ENCODE results near the gene EBPL. TPM values are rescaled to one million over a fixed set of nuclear protein-coding genes. Genes with fewer than 3 reads are reported as not detected.

Gene EBPL
- polyA plus RNA-seq, 1 of the 3 experiments (the other 2 are of a cell fraction), result 113 TPM

GRCh38 chr13:49716615-49717014 lies 25.3 kb upstream of the EBPL start:
- Histone ChIP-seq H3K27ac (ENCODE audit: low read depth in 2 of 2, low read length in 1 of 2) (no peak overlapping the region), H3K9ac (no peak overlapping the region), H3K4me2 (no peak overlapping the region), H3K9me2 (no peaks in the 10 kb centered on the region), H3K79me2 (ENCODE audit: insufficient read depth) (no peaks in the 10 kb centered on the region), H3K36me3 (replicated peaks in 1 of 2; ENCODE audit: control insufficient read depth in 1 of 2, insufficient read depth in 2 of 2, low read length in 1 of 2) (peaks cover 56 to 85% of the 10 kb centered on the region in 2 experiments), H2AFZ (ENCODE audit: low read depth) (no peak overlapping the region), H3F3A (replicated peaks; ENCODE audit: insufficient read depth) (peaks cover 5% of the 10 kb centered on the region), H3K27me3 (ENCODE audit: insufficient read depth) (no peaks in the 10 kb centered on the region), H3K9me3 (peaks cover 18% of the 10 kb centered on the region), H3K4me1 (ENCODE audit: control insufficient read depth in 1 of 2, insufficient read depth in 2 of 2, low read depth in 1 of 2, low read length in 1 of 2) (no peaks in the 10 kb centered on the region), H4K20me1 (ENCODE audit: insufficient read depth) (no peaks in the 10 kb centered on the region), H3K4me3 (ENCODE audit: low read depth in 2 of 2, low read length in 1 of 2) (no peak overlapping the region)
- TF ChIP-seq, protein P1, sequence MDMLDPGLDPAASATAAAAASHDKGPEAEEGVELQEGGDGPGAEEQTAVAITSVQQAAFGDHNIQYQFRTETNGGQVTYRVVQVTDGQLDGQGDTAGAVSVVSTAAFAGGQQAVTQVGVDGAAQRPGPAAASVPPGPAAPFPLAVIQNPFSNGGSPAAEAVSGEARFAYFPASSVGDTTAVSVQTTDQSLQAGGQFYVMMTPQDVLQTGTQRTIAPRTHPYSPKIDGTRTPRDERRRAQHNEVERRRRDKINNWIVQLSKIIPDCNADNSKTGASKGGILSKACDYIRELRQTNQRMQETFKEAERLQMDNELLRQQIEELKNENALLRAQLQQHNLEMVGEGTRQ (IDR thresholded peaks at IDR 0.05; ENCODE audit: borderline replicate concordance, low read depth, low read length), result no peak
- TF ChIP-seq TCF12 (IDR thresholded peaks at IDR 0.05) (no peak), SIN3A (IDR thresholded peaks at IDR 0.05; ENCODE audit: borderline replicate concordance, low read depth, low read length) (no peak), GABPA (IDR thresholded peaks at IDR 0.05; ENCODE audit: low read depth) (no peak), CTCF (IDR thresholded peaks at IDR 0.05) (no peak), RXRA (IDR thresholded peaks at IDR 0.05; ENCODE audit: borderline replicate concordance, low read depth) (no peak), GATA2 (CRISPR knock-in tag; IDR thresholded peaks at IDR 0.05) (no peak), RAD21 (IDR thresholded peaks at IDR 0.05; ENCODE audit: low read length) (no peak), RFX5 (IDR thresholded peaks at IDR 0.05; ENCODE audit: low read length) (no peak)
- POLR2A ChIA-PET, result no interaction called here
- DNase-seq, result no peak
- CTCF ChIA-PET, result no interaction called here
- WGBS (ENCODE audit: low lambda C conversion rate), result 94% methylated on average over 6 of the region's 6 CpGs

GRCh38 chr13:49714757-49715156 lies 23.5 kb upstream of the EBPL start:
- Histone ChIP-seq H3K27ac (ENCODE audit: low read depth in 2 of 2, low read length in 1 of 2) (no peak overlapping the region), H3K4me3 (ENCODE audit: low read depth in 2 of 2, low read length in 1 of 2) (no peak overlapping the region), H3K79me2 (ENCODE audit: insufficient read depth) (no peaks in the 10 kb centered on the region), H3F3A (replicated peaks; ENCODE audit: insufficient read depth) (peaks cover 5% of the 10 kb centered on the region), H3K27me3 (ENCODE audit: insufficient read depth) (no peaks in the 10 kb centered on the region), H3K9me2 (no peaks in the 10 kb centered on the region), H3K9me3 (peaks cover 18% of the 10 kb centered on the region), H3K4me2 (no peak overlapping the region), H2AFZ (ENCODE audit: low read depth) (no peak overlapping the region), H3K36me3 (replicated peaks in 1 of 2; ENCODE audit: control insufficient read depth in 1 of 2, insufficient read depth in 2 of 2, low read length in 1 of 2) (peaks cover 61 to 85% of the 10 kb centered on the region in 2 experiments), H3K9ac (no peak overlapping the region), H4K20me1 (ENCODE audit: insufficient read depth) (no peaks in the 10 kb centered on the region), H3K4me1 (ENCODE audit: control insufficient read depth in 1 of 2, insufficient read depth in 2 of 2, low read depth in 1 of 2, low read length in 1 of 2) (no peaks in the 10 kb centered on the region)
- no peak for DNase-seq
- POLR2A ChIA-PET, result no interaction called here
- TF ChIP-seq MXI1 (IDR thresholded peaks at IDR 0.05; ENCODE audit: low read depth, low read length) (no peak), EZH2phosphoT487 (IDR thresholded peaks at IDR 0.05; ENCODE audit: borderline replicate concordance, low read depth) (no peak), REST (IDR thresholded peaks at IDR 0.05; ENCODE audit: low read depth, low read length) (no peak), GATA2 (CRISPR knock-in tag; IDR thresholded peaks at IDR 0.05) (no peak), USF1 (IDR thresholded peaks at IDR 0.05; ENCODE audit: borderline replicate concordance, low read depth) (no peak), EP300 (IDR thresholded peaks at IDR 0.05; ENCODE audit: borderline replicate concordance in 1 of 2, low read depth in 1 of 2, low read length in 1 of 2) (no peak), FOXJ3 (CRISPR knock-in tag; IDR thresholded peaks at IDR 0.05) (no peak)
- TF ChIP-seq, protein P1 (IDR thresholded peaks at IDR 0.05; ENCODE audit: borderline replicate concordance, low read depth, low read length), result no peak
- CTCF ChIA-PET, result no interaction called here
- 95% methylated on average over 1 of the region's 1 CpG for WGBS (ENCODE audit: low lambda C conversion rate)

Measured in SK-N-SH (cell line).